H1 (cell line): ENCODE measurements around the gene MGST3. TPM values are rescaled to one million over a fixed set of nuclear protein-coding genes. Genes with fewer than 3 reads are reported as not detected.

Source experiments
- BACH1 ChIP-seq: IDR thresholded peaks from 2 replicates; pipeline ENCODE4 v1.6.1; 2012; ENCODE audit warnings: low read length, improper control_type of control experiment
- CHD1 ChIP-seq: IDR thresholded peaks from 2 replicates; pipeline ENCODE4 v1.6.1; 2012; ENCODE audit warnings: low read depth, low read length, improper control_type of control experiment
- CTBP2 ChIP-seq: IDR thresholded peaks from 2 replicates; pipeline ENCODE4 v1.7.0; 2011; ENCODE audit warnings: borderline replicate concordance, mild to moderate bottlenecking, moderate library complexity, mixed read lengths, low read length; ENCODE audit not compliant: insufficient read depth, insufficient read length
- FOSL1 ChIP-seq: IDR thresholded peaks from 2 replicates; pipeline ENCODE4 v1.6.1; 2011; ENCODE audit warnings: mild to moderate bottlenecking, low read depth, low read length, moderate library complexity; ENCODE audit not compliant: insufficient read depth
- HDAC2 ChIP-seq, 2 experiments: fragments of 300-600 bp in 1 of 2; sonication (generic) in 1 of 2; IDR thresholded peaks; 2 replicates each; pipeline ENCODE4 v1.6.1; 2011 to 2012; ENCODE audit warnings: low read depth in 2 of 2, low read length in 2 of 2, mild to moderate bottlenecking in 2 of 2, moderate library complexity in 2 of 2, borderline replicate concordance in 1 of 2, inconsistent platforms in 1 of 2
- KDM5A ChIP-seq: fragments of 200-600 bp; IDR thresholded peaks from 2 replicates; pipeline ENCODE4 v1.7.1; 2012; ENCODE audit warnings: mild to moderate bottlenecking, low read length, inconsistent platforms, mixed read lengths
- POLR2A ChIP-seq, 2 experiments: IDR thresholded peaks; 1 replicate in 1 of 2; 2 replicates in 1 of 2; pipeline ENCODE4 v1.6.1; 2011; ENCODE audit warnings: low read depth in 2 of 2, low read length in 2 of 2, mild to moderate bottlenecking in 2 of 2; ENCODE audit errors: control extremely low read depth in 1 of 2
- SAP30 ChIP-seq: fragments of 300-600 bp; sonication (generic); IDR thresholded peaks from 2 replicates; pipeline ENCODE4 v1.7.1; 2012; ENCODE audit warnings: low read length, moderate library complexity, mild to moderate bottlenecking, inconsistent platforms; ENCODE audit not compliant: insufficient read depth, insufficient replicate concordance
- SP4 ChIP-seq: IDR thresholded peaks from 2 replicates; pipeline ENCODE4 v1.6.1; 2012; ENCODE audit warnings: low read length, inconsistent platforms
- SRF ChIP-seq: IDR thresholded peaks from 2 replicates; pipeline ENCODE4 v1.6.1; 2011; ENCODE audit warnings: mild to moderate bottlenecking, low read depth, low read length, moderate library complexity
- polyA plus RNA-seq, 7 experiments: library from polyadenylated mRNA; depleted of rRNA in 3 of 7; stranded (reverse) in 5 of 7; unstranded in 2 of 7; fragments of >200 nt in 5 of 7; fragments of 200-250 nt in 2 of 7; gene quantifications; 1 replicate in 5 of 7; 2 replicates in 1 of 7; 4 replicates in 1 of 7; pipeline versions ENCODE4 v1.2.1 to v1.2.3, GENCODE V29; 2011 to 2013; ENCODE audit warnings: missing spikeins in 2 of 7, mixed read lengths in 2 of 7
- total RNA-seq: library from RNA; stranded (reverse); fragmentation: NEBNext Ultra II Directional; extraction: Animal tissue kit (Norgen Biotek cat#: 25700); gene quantifications from 2 replicates; pipeline ENCODE4 v1.2.1, GENCODE V29; 2021
- TF ChIP-seq, protein P1 (sequence below): fragments of 300-600 bp; sonication (generic); IDR thresholded peaks from 2 replicates; pipeline ENCODE4 v1.7.1; 2012; ENCODE audit warnings: low read length, moderate library complexity, mild to moderate bottlenecking, inconsistent platforms; ENCODE audit not compliant: insufficient replicate concordance
- TF ChIP-seq, protein P2 (sequence below): IDR thresholded peaks from 2 replicates; pipeline ENCODE4 v1.6.1; 2012; ENCODE audit warnings: inconsistent platforms

The MGST3 gene
- total and polyA plus RNA-seq, 2 of the 8 experiments (the other 6 are each of a cell fraction or from before 2014, with no cell fraction given), result 124 to 257 TPM

DNA sequence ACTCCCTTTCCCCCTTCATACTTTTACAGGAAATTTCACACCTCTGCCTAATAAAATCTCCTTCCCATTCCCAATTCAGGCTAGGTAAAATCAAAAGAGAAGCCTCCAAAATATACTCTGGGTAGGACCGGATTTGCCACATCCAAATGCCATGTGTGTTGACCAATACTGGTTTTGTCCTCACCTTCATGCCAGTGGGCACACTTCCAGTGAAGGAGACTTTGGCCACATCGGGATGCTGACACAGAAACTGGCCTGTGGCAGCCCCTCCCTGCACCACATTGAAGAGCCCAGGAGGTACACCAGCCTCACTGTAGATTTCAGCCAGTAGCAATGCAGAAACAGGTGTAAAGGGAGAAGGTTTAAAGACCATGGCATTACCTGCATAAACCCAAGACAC is 49.3 kb downstream of the MGST3 start (continued):
- TF ChIP-seq, protein P1, sequence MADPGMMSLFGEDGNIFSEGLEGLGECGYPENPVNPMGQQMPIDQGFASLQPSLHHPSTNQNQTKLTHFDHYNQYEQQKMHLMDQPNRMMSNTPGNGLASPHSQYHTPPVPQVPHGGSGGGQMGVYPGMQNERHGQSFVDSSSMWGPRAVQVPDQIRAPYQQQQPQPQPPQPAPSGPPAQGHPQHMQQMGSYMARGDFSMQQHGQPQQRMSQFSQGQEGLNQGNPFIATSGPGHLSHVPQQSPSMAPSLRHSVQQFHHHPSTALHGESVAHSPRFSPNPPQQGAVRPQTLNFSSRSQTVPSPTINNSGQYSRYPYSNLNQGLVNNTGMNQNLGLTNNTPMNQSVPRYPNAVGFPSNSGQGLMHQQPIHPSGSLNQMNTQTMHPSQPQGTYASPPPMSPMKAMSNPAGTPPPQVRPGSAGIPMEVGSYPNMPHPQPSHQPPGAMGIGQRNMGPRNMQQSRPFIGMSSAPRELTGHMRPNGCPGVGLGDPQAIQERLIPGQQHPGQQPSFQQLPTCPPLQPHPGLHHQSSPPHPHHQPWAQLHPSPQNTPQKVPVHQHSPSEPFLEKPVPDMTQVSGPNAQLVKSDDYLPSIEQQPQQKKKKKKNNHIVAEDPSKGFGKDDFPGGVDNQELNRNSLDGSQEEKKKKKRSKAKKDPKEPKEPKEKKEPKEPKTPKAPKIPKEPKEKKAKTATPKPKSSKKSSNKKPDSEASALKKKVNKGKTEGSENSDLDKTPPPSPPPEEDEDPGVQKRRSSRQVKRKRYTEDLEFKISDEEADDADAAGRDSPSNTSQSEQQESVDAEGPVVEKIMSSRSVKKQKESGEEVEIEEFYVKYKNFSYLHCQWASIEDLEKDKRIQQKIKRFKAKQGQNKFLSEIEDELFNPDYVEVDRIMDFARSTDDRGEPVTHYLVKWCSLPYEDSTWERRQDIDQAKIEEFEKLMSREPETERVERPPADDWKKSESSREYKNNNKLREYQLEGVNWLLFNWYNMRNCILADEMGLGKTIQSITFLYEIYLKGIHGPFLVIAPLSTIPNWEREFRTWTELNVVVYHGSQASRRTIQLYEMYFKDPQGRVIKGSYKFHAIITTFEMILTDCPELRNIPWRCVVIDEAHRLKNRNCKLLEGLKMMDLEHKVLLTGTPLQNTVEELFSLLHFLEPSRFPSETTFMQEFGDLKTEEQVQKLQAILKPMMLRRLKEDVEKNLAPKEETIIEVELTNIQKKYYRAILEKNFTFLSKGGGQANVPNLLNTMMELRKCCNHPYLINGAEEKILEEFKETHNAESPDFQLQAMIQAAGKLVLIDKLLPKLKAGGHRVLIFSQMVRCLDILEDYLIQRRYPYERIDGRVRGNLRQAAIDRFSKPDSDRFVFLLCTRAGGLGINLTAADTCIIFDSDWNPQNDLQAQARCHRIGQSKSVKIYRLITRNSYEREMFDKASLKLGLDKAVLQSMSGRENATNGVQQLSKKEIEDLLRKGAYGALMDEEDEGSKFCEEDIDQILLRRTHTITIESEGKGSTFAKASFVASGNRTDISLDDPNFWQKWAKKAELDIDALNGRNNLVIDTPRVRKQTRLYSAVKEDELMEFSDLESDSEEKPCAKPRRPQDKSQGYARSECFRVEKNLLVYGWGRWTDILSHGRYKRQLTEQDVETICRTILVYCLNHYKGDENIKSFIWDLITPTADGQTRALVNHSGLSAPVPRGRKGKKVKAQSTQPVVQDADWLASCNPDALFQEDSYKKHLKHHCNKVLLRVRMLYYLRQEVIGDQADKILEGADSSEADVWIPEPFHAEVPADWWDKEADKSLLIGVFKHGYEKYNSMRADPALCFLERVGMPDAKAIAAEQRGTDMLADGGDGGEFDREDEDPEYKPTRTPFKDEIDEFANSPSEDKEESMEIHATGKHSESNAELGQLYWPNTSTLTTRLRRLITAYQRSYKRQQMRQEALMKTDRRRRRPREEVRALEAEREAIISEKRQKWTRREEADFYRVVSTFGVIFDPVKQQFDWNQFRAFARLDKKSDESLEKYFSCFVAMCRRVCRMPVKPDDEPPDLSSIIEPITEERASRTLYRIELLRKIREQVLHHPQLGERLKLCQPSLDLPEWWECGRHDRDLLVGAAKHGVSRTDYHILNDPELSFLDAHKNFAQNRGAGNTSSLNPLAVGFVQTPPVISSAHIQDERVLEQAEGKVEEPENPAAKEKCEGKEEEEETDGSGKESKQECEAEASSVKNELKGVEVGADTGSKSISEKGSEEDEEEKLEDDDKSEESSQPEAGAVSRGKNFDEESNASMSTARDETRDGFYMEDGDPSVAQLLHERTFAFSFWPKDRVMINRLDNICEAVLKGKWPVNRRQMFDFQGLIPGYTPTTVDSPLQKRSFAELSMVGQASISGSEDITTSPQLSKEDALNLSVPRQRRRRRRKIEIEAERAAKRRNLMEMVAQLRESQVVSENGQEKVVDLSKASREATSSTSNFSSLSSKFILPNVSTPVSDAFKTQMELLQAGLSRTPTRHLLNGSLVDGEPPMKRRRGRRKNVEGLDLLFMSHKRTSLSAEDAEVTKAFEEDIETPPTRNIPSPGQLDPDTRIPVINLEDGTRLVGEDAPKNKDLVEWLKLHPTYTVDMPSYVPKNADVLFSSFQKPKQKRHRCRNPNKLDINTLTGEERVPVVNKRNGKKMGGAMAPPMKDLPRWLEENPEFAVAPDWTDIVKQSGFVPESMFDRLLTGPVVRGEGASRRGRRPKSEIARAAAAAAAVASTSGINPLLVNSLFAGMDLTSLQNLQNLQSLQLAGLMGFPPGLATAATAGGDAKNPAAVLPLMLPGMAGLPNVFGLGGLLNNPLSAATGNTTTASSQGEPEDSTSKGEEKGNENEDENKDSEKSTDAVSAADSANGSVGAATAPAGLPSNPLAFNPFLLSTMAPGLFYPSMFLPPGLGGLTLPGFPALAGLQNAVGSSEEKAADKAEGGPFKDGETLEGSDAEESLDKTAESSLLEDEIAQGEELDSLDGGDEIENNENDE, result no peak
- TF ChIP-seq POLR2A (IDR thresholded peaks at IDR 0.05; ENCODE audit: control extremely low read depth in 1 of 2, low read depth in 2 of 2, low read length in 2 of 2) (no peak), FOSL1 (no peak), HDAC2 (IDR thresholded peaks at IDR 0.05; ENCODE audit: borderline replicate concordance in 1 of 2, low read depth in 2 of 2, low read length in 2 of 2) (no peak), BACH1 (no peak), SAP30 (no peak), CHD1 (no peak), SRF (no peak), SP4 (no peak), CTBP2 (no peak), KDM5A (no peak)
- TF ChIP-seq, protein P2, sequence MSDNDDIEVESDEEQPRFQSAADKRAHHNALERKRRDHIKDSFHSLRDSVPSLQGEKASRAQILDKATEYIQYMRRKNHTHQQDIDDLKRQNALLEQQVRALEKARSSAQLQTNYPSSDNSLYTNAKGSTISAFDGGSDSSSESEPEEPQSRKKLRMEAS, result no peak
